Heart left ventricle (tissue), 16 donors: ENCODE results near the gene BTG2. TPM values are rescaled to one million over a fixed set of nuclear protein-coding genes. Genes with fewer than 3 reads are reported as not detected.
"Not testable (repeated sequence)": the region's sequence is repeated elsewhere in the genome, so short reads cannot be mapped to it uniquely, and the experiment has no call there.

ENCODE experiments used
- ATAC-seq, 4 donors: fragments of 200-7000 bp; cut with Tn5 transposase; one replicate each; pipeline ENCODE4 v1.9.1; 2020 to 2022; ENCODE audit warnings: moderate library complexity in 4 of 4, mild to moderate bottlenecking in 3 of 4, moderate number of reproducible peaks in 1 of 4
- DNase-seq, 5 donors: peaks; one replicate each; pipeline ENCODE4 v3.0.0-alpha.2; 2020
- H3K27ac ChIP-seq, 12 donors: fragments of 200-600 bp; sonication (generic) in 4 of 12; one replicate each; pipeline versions ENCODE4 v1.5.0 to v1.8.0; 2016 to 2022; ENCODE audit warnings: mild to moderate bottlenecking in 2 of 12
- H3K27me3 ChIP-seq, 9 donors: fragments of 200-600 bp; sonication (generic) in 2 of 9; one replicate each; pipeline versions ENCODE4 v1.5.1 to v1.8.0; 2016 to 2022; ENCODE audit warnings: mild to moderate bottlenecking in 3 of 9
- H3K36me3 ChIP-seq, 9 donors: fragments of 200-600 bp; sonication (generic) in 2 of 9; one replicate each; pipeline versions ENCODE4 v1.5.0 to v1.8.0; 2018 to 2022; ENCODE audit warnings: mild to moderate bottlenecking in 2 of 9
- H3K4me1 ChIP-seq, 12 donors: fragments of 200-600 bp; sonication (generic) in 4 of 12; one replicate each; pipeline versions ENCODE4 v1.5.0 to v1.8.0; 2016 to 2022; ENCODE audit warnings: mild to moderate bottlenecking in 3 of 12
- H3K4me3 ChIP-seq, 12 donors: fragments of 200-600 bp; sonication (generic) in 4 of 12; one replicate each; pipeline versions ENCODE4 v1.5.0 to v1.8.0; 2017 to 2022; ENCODE audit warnings: mild to moderate bottlenecking in 9 of 12, moderate library complexity in 4 of 12
- H3K9me3 ChIP-seq, 12 donors: fragments of 200-600 bp; sonication (generic) in 4 of 12; one replicate each; pipeline versions ENCODE4 v1.5.0 to v1.8.0; 2016 to 2022; ENCODE audit warnings: mild to moderate bottlenecking in 1 of 12
- CTCF ChIP-seq, 12 donors: fragments of 200-600 bp; sonication (generic) in 4 of 12; IDR thresholded peaks; one replicate each; pipeline versions ENCODE4 v1.5.0 to v1.8.0; 2018 to 2022; ENCODE audit warnings: antibody characterized with exemption in 12 of 12, mild to moderate bottlenecking in 5 of 12
- POLR2A ChIP-seq, 2 donors: fragments of 450-650 bp; IDR thresholded peaks; one replicate each; pipeline ENCODE4 v1.6.1; 2017; ENCODE audit warnings: antibody characterized with exemption in 2 of 2, mild to moderate bottlenecking in 2 of 2, moderate library complexity in 2 of 2
- WGBS, 4 donors: extraction: QIAGEN DNeasy Blood & Tissue Kit in 2 of 4; methylation state at CpG; one replicate each; pipeline versions ENCODE4 v1.1.5 to v1.1.7; 2013 to 2018; 5-methylcytosine and 5-hydroxymethylcytosine counted together
- intact Hi-C, 10 donors: fragments of 100-400 bp; cut with DNase I; formaldehyde crosslinking; loops; one replicate each; pipeline versions ENCODE4 v1.11.1 to v1.14.2; 2022
- polyA plus RNA-seq, 2 donors: library from polyadenylated mRNA; stranded (reverse); fragments of 200-250 nt; gene quantifications; one replicate each; pipeline ENCODE4 v1.2.3, GENCODE V29; 2013
- total RNA-seq, 9 donors: library from RNA; depleted of rRNA in 2 of 9; stranded (reverse); fragments of >200 nt in 2 of 9; fragmentation: NEBNext Ultra II Directional in 3 of 9; extraction: Animal tissue kit (Norgen Biotek cat#: 25700) in 3 of 9; gene quantifications; one replicate each; pipeline versions ENCODE4 v1.1.0 to v1.2.4, GENCODE V29; 2016 to 2023
- donor health status: ischemic (EF 13 %, LVEDD 7.1; RV severe dilation, severe dysfunction).
- donor health status: healthy with polysubstance abuse.
- donor health status: DM: no; HTN: yes; CAD: no.
- donor health status: DM: no; HTN: no; CAD: no.
- donor health status: ischemic (EF 25% LVEDD 6.9; RV normal size, moderate dysfunction).
- donor health status: ischemic (EF 25% LVEDD 5.7; RV mildly dilated, moderate dysfunction).
- donor health status: healthy.
- donor health status: DM: yes; HTN: yes; CAD: no.
- donor health status: ischemic (EF 35%, LVEDD 5.7; RV mildly dilated, moderate dysfunction).
- donor health status: nonischemic (EF 11% LVEDD 7.7; RV severe dilation, severe dysfunction).
- donor health status: DM: yes; HTN: yes; CAD: no.
- donor health status: PGD.
- donor health status: ischemic (EF 29% LVEDD 5.4; RV normal size, mild dysfunction).
- donor health status: nonischemic (EF 23%, LVEDD 6.1; RV moderate dilation, normal function).

The BTG2 gene
- total and polyA plus RNA-seq, 11 donors, result 23.8 to 174 (median 42.1) TPM

DNA sequence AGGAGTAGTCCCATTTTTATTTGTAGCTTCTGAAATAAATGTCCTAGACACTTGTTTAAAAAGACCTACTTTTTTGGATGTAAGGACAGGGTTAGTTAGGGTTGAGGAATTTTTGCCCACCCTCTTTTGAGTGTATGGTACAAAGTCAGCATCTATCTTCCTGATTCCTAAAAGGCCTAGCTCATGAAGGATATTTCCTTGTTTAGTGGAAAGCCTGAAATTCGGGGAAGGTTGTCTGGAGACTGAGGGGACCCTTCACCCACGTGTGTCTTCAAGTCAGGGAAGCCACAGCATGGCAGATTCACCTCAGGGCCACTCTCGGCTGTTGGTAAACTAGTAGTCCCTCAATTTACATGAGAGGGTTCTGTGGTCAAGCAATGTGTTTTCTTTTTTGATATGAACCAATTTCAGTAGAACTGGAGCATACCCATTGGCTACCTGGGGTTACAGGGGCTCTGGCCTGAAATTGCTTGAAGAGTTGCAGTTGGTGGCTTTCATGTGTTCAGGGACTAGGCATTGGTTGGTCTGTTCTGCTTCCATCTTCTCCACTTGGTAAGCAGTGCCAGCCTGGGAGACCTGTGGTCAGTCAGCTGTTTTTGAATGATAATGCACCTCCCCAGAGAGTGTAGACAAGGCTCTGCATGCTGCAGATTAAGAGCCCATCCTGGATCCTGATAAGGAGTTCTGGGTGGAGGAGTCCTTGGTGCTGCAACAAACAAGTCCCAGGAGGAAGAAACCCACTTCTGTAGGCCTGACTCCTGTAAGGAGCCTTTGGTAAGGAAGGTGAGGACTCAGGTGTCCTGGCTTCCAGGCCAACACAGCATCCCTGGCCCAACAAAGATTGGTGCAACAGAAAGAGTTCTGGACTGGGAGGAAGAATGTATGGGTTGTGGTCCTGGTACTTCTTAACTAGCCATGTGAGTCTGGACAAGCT lies 6.3 kb downstream of the BTG2 start:
- no peaks in the 10 kb centered on the region for H3K27me3 ChIP-seq
- no peak overlapping the region for H3K27ac ChIP-seq
- peaks cover 5 to 50% (median 38%) of the 10 kb centered on the region in 12 donors for H3K4me1 ChIP-seq
- WGBS, 4 donors, result 90 to 91% (median 90%) methylated on average over 3 of the region's 3 CpGs
- no peak for DNase-seq
- ATAC-seq, result peak in 2 of 4 donors; percentile 5 to 7
- H3K9me3 ChIP-seq, result no peaks in the 10 kb centered on the region
- intact Hi-C loops, result no loop called here
- no peak overlapping the region for H3K4me3 ChIP-seq
- TF ChIP-seq POLR2A (IDR thresholded peaks at IDR 0.05) (no peak), CTCF (IDR thresholded peaks at IDR 0.05) (no peak)
- peaks cover 0 to 50% (median 42%) of the 10 kb centered on the region in 9 donors for H3K36me3 ChIP-seq

DNA sequence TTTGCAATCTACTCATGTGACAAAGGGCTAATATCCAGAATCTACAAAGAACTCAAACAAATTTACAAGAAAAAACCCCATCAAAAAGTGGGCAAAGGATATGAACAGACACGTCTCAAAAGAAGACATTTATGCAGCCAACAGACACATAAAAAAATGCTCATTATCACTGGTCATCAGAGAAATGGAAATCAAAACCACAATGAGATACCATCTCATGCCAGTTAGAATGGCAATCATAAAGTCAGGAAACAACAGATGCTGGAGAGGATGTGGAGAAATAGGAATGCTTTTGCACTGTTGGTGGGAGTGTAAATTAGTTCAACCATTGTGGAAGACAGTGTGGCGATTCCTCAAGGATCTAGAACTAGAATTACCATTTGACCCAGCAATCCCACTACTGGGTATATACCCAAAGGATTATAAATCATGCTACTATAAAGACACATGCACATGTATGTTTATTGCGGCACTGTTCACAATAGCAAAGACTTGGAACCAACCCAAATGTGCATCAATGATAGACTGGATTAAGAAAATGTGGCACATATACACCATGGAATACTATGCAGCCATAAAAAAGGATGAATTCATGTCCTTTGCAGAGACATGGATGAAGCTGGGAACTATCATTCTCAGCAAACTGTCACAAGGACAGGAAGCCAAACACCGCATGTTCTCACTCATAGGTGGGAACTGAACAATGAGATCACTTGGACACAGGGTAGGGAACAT lies 8.9 kb downstream of the BTG2 start:
- H3K27ac ChIP-seq, DNase-seq, H3K27me3 ChIP-seq, H3K4me3 ChIP-seq, H3K9me3 ChIP-seq, ATAC-seq, intact Hi-C loops: not testable (repeated sequence)
- 93 to 97% (median 94%) methylated on average over 3 to 4 of the region's 4 CpGs for WGBS, 4 donors
- peaks cover 0 to 37% (median 21%) of the 10 kb centered on the region in 12 donors for H3K4me1 ChIP-seq
- peaks cover 0 to 26% (median 18%) of the 10 kb centered on the region in 9 donors for H3K36me3 ChIP-seq

GRCh38 chr1:203316626-203317093 lies 11.3 kb downstream of the BTG2 start:
- intact Hi-C loops, result no loop called here
- Histone ChIP-seq H3K27me3 (no peaks in the 10 kb centered on the region), H3K27ac (peak overlapping the region in 6 of 12 donors; percentile 9 to 41 (median 31)), H3K4me1 (peaks cover 0 to 37% (median 23%) of the 10 kb centered on the region in 12 donors), H3K36me3 (peaks cover 0 to 3% (median 0%) of the 10 kb centered on the region in 9 donors), H3K4me3 (no peak overlapping the region), H3K9me3 (no peaks in the 10 kb centered on the region)
- TF ChIP-seq POLR2A (IDR thresholded peaks at IDR 0.05) (no peak), CTCF (IDR thresholded peaks at IDR 0.05) (no peak)
- WGBS, 4 donors, result 33 to 46% (median 39%) methylated on average over 4 of the region's 4 CpGs
- DNase-seq (no peak), ATAC-seq (peak; percentile 14 to 74 (median 44))

DNA sequence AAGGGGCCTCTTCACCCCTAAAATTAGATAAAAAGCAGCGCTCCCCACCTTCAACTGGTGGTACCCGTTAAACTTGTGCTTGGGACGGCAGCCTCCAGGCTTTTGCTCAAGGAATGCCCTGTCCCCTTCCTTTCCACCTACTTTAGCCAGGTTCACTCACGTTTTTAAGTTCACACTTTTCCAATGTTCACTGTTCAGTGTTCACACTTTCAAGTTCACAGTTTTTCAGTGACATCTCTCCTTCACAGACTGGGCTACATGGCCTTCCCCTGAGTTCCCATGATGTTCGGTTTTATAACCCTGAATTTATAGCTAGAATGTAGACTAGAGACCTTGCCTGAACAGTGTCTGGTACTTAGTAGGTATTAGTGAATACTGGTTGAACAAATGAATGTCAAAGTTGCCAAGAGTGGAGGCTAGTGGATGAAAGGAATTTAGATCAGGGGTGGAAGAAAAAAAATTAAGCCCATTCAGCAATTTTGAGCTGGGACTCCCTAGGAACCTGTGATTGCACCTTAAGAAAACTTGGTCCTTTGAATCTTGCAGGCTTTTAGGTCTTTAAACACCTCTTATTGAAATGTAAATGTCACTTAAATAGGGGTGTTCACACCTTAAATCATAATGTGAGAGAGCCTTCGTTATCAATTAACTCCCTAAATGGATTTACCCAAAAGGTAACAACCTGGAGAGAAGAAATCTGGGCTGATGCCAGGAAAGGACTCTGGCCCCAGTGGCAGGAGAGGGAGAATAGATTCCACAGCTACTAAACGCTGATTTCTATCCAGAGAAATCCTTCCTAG lies 12.3 kb downstream of the BTG2 start:
- TF ChIP-seq POLR2A (IDR thresholded peaks at IDR 0.05), result no peak
- TF ChIP-seq CTCF (IDR thresholded peaks at IDR 0.05), result no peak
- no peaks in the 10 kb centered on the region for H3K36me3 ChIP-seq
- peak overlapping the region in 6 of 12 donors; percentile 9 to 41 (median 31) for H3K27ac ChIP-seq
- H3K4me3 ChIP-seq, result no peak overlapping the region
- intact Hi-C loops, result no loop called here
- ATAC-seq (no peak), DNase-seq (no peak)
- H3K9me3 ChIP-seq, result no peaks in the 10 kb centered on the region
- 81 to 90% (median 87%) methylated on average over 7 of the region's 7 CpGs for WGBS, 4 donors
- H3K4me1 ChIP-seq, result peaks cover 4 to 46% (median 33%) of the 10 kb centered on the region in 12 donors
- no peaks in the 10 kb centered on the region for H3K27me3 ChIP-seq
